Globus pallidus (tissue), 1 donor: ENCODE data around the gene HOXA1.

ENCODE experiments used
- DNase-seq: peaks from one replicate; pipeline ENCODE4 v3.0.0-alpha.2; 2015; ENCODE audit warnings: low spot score

Gene HOXA1

GRCh38 chr7:27105301-27106031 is 9.7 kb upstream of the HOXA1 start:
- no peak for DNase-seq

GRCh38 chr7:27104341-27105058 is 8.7 kb upstream of the HOXA1 start:
- no peak for DNase-seq

- DNase-seq, result no peak
Measured at GRCh38 chr7:27103489-27104226, 7.9 kb upstream of the HOXA1 start.

- no peak for DNase-seq
Measured at GRCh38 chr7:27102581-27103442, 7.0 kb upstream of the HOXA1 start, which contains the start of gene HOXA2. HOXA2 (minus strand) TSS chr7:27102683; CDS start chr7:27102500, 183 bp downstream.

GRCh38 chr7:27101957-27102580 is 6.3 kb upstream of the HOXA1 start:
- no peak for DNase-seq

GRCh38 chr7:27101171-27101956 is 5.6 kb upstream of the HOXA1 start:
- no peak for DNase-seq

- no peak for DNase-seq
Measured at GRCh38 chr7:27100694-27101170, 4.9 kb upstream of the HOXA1 start.

GRCh38 chr7:27099453-27100370 is 3.9 kb upstream of the HOXA1 start:
- no peak for DNase-seq

- DNase-seq, result no peak
Measured at GRCh38 chr7:27098578-27099451, 3.0 kb upstream of the HOXA1 start.

- DNase-seq, result no peak
Measured at GRCh38 chr7:27097686-27098577, 2.1 kb upstream of the HOXA1 start.

GRCh38 chr7:27096768-27097514 is 1.1 kb upstream of the HOXA1 start:
- peak; percentile 6 for DNase-seq

GRCh38 chr7:27095050-27095896 is 527 bp downstream of the HOXA1 start:
- DNase-seq, result no peak

GRCh38 chr7:27094304-27095049 is 1.3 kb downstream of the HOXA1 start:
- DNase-seq, result no peak

GRCh38 chr7:27093184-27093895 is 2.5 kb downstream of the HOXA1 start:
- DNase-seq, result no peak
